ENCODE measurements around the gene PACRG.

- TF ChIP-seq CTCF (conservative IDR thresholded peaks at IDR 0.05; ENCODE audit: low read length) (no peak), EZH2phosphoT487 (IDR thresholded peaks at IDR 0.05; ENCODE audit: borderline replicate concordance, low read depth, low read length) (no peak)
Measured at GRCh38 chr6:162690158-162690557, 37.6 kb upstream of the PACRG start.

Measured in OCI-LY7 (cell line).